HG03039 (cell line): ENCODE measurements around the gene PIK3C2B.

Experiments
- ATAC-seq: cut with Tn5 transposase; IDR thresholded peaks from one replicate; pipeline ENCODE4 v1.9.1; 2021; ENCODE audit warnings: mild to moderate bottlenecking, moderate library complexity; ENCODE audit not compliant: unreplicated experiment

The PIK3C2B gene

GRCh38 chr1:204446413-204447111, 48.0 kb downstream of the PIK3C2B start:
- no peak for ATAC-seq

- no peak for ATAC-seq
Measured at GRCh38 chr1:204445860-204446412, 48.7 kb downstream of the PIK3C2B start.
